ENCODE results near the gene SAPCD2. TPM values are rescaled to one million over a fixed set of nuclear protein-coding genes. Genes with fewer than 3 reads are reported as not detected.
A peak's percentile ranks its signal among the peaks of the same experiment; 100 is the strongest.

SAPCD2 gene
- total RNA-seq, 1 donor from 2014 or later = 1.4 TPM

DNA sequence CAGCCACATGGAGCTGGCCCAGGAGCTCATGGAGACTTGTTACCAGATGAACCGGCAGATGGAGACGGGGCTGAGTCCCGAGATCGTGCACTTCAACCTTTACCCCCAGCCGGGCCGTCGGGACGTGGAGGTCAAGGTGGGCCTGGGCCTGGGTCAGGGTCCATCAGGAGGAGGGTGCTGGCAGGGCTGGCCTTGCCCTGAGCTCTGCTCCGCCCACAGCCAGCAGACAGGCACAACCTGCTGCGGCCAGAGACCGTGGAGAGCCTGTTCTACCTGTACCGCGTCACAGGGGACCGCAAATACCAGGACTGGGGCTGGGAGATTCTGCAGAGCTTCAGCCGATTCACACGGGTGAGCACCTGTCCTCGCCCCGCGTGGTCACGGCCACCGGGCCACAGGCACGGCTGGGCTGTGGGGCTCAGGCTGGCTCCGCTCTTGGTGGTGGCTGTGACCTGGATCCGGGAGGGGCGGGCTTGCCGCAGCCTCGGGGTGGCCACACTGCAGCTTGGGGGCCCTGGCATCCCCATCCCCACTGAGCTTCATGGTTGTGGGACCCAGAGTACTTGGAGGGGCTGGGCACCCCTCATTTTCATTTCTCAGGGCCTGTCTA, 37.1 kb upstream of the SAPCD2 start:
- no peak for DNase-seq (ENCODE audit: low read depth in 2 of 2)

DNA sequence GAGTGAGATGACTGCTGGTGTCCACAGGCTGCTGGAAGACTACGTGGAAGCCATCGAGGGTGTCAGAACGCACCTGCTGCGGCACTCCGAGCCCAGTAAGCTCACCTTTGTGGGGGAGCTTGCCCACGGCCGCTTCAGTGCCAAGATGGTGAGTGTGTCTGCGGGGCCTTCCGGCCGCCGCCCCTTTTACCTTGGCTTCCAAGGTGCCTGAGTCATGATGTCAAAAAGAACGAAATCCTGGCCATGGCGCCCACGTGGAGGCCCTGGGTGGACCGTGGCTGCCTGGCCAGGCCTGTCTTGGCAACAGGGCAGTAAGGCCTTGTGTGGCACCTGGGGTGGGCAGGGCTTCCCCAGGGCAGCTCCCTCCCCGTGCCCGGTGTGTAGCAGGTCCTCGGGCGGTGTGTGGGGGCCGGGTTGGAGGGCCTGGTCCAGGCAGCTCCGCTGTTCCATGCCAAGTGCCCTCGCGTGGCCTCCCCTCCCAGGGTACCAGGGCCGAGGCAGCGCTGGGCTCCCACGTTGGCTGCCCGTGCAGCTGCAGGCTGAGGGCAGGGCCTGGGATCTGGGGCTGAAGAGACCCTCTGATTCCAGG, 36.4 kb upstream of the SAPCD2 start:
- no peak for DNase-seq (ENCODE audit: low read depth in 2 of 2)

DNA sequence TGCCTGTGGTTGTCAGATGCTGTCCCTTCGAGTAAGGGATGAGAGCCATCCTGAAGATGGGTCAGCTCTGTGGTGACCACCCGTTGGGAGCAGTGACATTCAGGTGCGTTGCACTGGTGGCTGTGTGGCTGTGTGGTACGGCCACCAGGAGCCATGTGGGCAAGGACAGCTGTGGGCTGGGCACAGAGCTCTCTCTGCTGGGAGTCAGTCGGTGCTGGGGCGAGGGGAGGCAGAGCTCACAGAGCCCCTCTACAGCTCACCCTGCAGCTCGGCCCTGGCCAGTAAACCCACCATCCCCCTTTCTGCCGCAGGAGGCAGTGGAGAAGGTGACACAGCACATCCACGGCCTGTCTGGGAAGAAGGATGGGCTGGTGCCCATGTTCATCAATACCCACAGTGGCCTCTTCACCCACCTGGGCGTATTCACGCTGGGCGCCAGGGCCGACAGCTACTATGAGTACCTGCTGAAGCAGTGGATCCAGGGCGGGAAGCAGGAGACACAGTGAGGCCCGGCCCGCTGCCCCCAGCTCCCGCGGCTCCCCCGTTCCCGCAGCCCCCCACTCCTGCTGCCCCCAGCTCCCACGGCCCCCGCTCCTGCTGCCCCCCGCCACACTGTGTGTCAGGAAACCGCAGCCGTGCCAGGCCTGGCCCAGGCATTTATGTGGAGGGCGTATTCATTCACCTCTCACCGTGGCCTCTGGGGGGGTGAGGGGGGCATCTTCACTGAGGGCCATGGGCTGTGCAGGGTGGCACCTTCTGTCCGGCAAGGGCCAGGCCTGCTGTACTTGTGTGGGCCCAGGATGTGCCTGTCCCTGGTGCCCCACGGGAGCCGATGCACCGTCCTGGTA, 35.7 kb upstream of the SAPCD2 start:
- DNase-seq (ENCODE audit: low read depth in 2 of 2) = no peak

- DNase-seq (ENCODE audit: low read depth in 2 of 2) = no peak
Observed at GRCh38 chr9:137103206-137103999, 33.0 kb upstream of the SAPCD2 start.

GRCh38 chr9:137099231-137099630, 28.9 kb upstream of the SAPCD2 start:
- DNase-seq (ENCODE audit: low read depth in 2 of 2) = no peak

- no peak for DNase-seq (ENCODE audit: low read depth in 2 of 2)
Observed at GRCh38 chr9:137097761-137098462, 27.6 kb upstream of the SAPCD2 start.

DNA sequence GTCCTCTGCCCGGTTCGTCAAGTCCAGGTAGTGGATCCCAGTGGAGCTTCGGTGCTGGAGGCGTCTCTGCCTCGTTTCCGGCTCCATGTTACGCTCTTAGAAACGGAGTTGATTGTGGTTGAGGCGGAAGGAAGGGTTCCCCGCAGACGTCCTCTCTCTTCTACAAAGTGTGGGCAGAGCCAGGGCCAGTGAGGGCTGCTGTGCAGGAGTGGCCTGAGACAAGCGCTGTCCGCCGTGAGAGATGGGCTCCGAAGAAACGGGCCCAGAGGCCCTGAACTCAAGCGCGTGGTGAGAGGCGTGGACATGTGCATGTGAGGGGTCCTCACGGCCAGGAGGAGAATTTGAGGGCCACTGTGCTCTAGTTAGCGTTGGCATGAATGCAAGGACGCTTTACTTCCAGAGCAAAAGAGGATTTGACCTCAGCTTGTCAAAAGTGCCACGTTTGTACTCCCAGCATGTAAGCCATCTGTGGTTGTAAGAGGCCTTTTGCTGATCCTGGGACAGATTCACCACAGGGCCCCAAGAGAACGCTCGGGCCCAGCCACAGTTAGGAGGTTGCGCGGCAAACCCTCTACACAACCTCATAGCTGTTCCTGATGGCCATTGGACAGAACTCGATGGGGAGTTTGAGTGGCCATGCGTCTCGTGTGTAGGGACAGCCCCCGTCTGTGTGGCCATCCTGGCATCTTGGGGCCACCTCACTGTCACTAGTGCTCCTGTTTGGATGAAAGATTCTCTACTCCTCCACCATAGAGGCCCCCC, 26.6 kb upstream of the SAPCD2 start:
- DNase-seq (ENCODE audit: low read depth in 2 of 2) = no peak

GRCh38 chr9:137095664-137096517, 25.5 kb upstream of the SAPCD2 start:
- peak in 1 of 2 donors; percentile 33 for DNase-seq (ENCODE audit: low read depth in 2 of 2)

- no peak for DNase-seq (ENCODE audit: low read depth in 2 of 2)
Observed at GRCh38 chr9:137089232-137089947, 19.0 kb upstream of the SAPCD2 start.

DNA sequence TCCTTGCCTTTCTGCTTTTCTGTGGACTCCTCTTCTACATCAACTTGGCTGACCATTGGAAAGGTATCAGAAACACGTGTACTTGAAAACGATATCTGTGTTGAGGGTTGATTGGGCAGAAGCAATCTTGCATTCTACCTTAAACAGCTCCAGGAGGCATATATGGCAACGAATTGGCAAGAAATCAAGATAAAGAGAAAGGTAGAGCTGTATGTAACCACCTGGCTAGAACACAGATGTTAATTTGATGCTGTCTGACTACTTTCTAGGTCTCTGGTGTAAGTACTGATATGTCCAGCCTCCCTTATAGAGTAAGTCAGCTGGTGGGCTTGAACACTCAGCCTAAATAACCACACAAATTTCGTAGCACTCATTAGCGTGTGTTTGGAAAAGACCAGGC, 17.8 kb upstream of the SAPCD2 start:
- DNase-seq (ENCODE audit: low read depth in 2 of 2) = no peak

GRCh38 chr9:137087409-137087925, 17.1 kb upstream of the SAPCD2 start:
- DNase-seq (ENCODE audit: low read depth in 2 of 2) = no peak

DNA sequence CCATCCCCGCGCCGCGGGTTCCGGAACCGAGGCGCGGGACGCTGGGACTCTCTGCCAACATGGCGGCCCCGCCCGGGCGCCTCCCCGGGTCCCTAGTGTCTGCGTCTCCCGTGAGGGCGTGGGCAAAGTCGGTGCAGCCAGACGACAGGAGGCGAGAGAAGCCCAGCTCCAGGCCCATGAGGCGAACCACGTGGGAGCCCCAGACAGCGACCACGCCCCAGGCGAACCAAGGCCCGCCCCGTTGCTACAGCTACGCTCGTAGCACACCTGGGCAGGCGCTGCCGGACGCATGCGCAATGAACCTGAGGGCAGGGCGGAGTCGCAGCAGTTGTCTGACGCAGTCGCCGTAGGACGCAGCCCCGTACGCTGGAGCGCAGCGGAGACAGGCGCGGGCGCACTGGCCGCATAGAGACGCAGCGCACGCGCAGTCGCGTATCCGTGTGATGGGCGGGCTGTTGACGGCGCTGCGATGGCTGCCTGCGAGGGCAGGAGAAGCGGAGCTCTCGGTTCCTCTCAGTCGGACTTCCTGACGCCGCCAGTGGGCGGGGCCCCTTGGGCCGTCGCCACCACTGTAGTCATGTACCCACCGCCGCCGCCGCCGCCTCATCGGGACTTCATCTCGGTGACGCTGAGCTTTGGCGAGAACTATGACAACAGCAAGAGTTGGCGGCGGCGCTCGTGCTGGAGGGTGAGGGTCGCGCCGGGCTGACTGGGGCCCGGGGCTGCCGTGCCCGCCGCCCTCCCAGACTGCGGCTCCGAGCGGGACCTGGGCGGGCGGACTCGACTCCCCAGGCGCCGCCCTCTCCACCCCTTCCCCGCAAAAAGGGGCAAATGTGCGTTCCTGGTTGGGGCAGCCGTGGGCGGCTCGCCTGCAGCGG, 16.4 kb upstream of the SAPCD2 start, which contains the start of gene MAN1B1:
TSS of gene MAN1B1 (plus strand) at position 455 of the 878 bp plus-strand sequence. CDS start at position 470, 15 bp downstream.
- peak; percentile 99 to 100 for DNase-seq (ENCODE audit: low read depth in 2 of 2)

DNA sequence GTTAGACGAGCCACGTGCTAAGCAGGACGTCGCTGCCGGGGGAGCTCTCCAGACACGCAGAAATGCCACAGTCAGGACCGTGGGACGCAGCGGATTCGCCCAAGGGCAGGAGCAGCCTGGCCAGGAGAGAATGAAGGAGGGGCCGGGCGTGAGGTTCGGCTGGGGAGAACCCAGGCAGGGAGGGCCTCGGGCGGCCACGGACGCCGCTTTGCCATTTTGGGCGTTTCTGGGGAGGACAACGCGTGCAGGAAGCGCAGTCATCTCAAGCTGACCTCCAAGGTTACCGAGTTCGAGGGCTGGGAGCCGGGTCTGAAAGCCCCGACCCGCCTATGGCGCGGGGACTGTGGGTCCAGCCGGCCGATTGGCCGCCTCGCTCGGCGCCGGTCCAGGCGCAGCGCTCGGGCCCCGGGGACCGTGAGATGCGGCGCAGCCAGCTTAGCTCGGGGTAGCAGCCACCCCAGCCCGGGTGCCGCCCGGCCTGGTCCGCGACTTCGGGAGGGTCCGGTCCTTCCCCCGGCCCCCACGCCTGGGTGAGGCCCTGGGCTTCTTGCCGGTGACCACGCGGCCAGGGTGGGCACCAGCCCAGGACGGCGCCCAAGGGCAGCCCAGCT, 15.7 kb upstream of the SAPCD2 start:
- peak; percentile 33 to 35 for DNase-seq (ENCODE audit: low read depth in 2 of 2)

DNA sequence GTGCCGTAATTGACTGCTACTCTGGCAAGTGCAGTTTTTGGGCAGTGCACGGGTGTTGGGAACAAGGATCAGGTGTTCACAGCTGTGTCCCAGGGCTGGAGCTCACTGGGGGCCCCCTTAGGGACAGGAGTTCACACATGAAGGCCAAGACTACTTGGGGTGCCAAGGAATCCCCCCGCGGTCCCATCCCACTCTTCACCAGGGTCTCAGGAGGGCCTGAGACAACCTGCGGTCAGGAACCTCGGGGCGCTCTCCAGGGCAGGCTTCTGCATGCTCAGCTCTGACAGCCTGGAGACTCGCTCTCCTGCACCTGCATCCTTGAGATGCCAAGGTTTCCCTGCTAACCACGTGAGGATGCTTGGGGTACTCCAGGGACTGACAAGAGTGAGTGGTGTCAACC, 14.2 kb upstream of the SAPCD2 start:
- DNase-seq (ENCODE audit: low read depth in 2 of 2) = no peak

- DNase-seq (ENCODE audit: low read depth in 2 of 2) = peak; percentile 41 to 93
Observed at GRCh38 chr9:137083394-137084004, 13.1 kb upstream of the SAPCD2 start.

GRCh38 chr9:137082925-137083290, 12.6 kb upstream of the SAPCD2 start:
- no peak for DNase-seq (ENCODE audit: low read depth in 2 of 2)

All from lung microvascular endothelial cell (primary cell).